Spleen (tissue), 7 donors: ENCODE data around the gene PFKFB1.

ENCODE experiments used
- CTCF ChIP-seq, 11 experiments: fragments of 200-600 bp in 7 of 11; fragments of 450-650 bp in 4 of 11; sonication (generic) in 4 of 11; IDR thresholded peaks in 8 of 11; conservative IDR thresholded peaks in 3 of 11; 1 replicate in 7 of 11; 2 replicates in 4 of 11; pipeline versions ENCODE4 v1.4.0 to v1.8.0; 2016 to 2021; ENCODE audit warnings: antibody characterized with exemption in 11 of 11, inconsistent platforms in 4 of 11, mild to moderate bottlenecking in 1 of 11
- POLR2AphosphoS5 ChIP-seq, 3 donors: sonication (generic); formaldehyde crosslinking; IDR thresholded peaks; one replicate each; pipeline ENCODE4 v1.5.1; 2017; ENCODE audit warnings: antibody characterized with exemption in 3 of 3
- donor health status: DM: no; HTN: no; CAD: no; lungs with moderate emphysema.
- donor health status: DM: no; HTN: no; CAD: no.
- donor health status: DM: no; HTN: no; CAD: no.

DNA sequence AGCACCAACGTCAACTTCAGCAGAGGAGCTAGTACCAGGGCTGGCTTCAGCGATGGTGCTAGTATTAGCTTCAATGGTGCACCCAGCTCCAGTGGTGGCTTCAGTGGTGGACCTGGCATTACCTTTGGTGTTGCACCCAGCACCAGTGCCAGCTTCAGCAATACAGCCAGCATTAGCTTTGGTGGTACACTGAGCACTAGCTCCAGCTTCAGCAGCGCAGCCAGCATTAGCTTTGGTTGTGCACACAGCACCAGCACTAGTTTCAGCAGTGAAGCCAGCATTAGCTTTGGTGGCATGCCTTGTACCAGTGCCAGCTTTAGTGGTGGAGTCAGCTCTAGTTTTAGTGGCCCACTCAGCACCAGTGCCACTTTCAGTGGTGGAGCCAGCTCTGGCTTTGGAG is 65.1 kb downstream of the PFKFB1 start:
- no peak for TF ChIP-seq POLR2AphosphoS5 (IDR thresholded peaks at IDR 0.05)
- no peak for TF ChIP-seq CTCF (IDR thresholded peaks at IDR 0.05 in 8 of 11, conservative IDR thresholded peaks at IDR 0.05 in 3 of 11)
